ENCODE measurements around the gene EHBP1L1.
"Not testable (repeated sequence)": the region's sequence is repeated elsewhere in the genome, so short reads cannot be mapped to it uniquely, and the experiment has no call there.

Gene EHBP1L1

DNA sequence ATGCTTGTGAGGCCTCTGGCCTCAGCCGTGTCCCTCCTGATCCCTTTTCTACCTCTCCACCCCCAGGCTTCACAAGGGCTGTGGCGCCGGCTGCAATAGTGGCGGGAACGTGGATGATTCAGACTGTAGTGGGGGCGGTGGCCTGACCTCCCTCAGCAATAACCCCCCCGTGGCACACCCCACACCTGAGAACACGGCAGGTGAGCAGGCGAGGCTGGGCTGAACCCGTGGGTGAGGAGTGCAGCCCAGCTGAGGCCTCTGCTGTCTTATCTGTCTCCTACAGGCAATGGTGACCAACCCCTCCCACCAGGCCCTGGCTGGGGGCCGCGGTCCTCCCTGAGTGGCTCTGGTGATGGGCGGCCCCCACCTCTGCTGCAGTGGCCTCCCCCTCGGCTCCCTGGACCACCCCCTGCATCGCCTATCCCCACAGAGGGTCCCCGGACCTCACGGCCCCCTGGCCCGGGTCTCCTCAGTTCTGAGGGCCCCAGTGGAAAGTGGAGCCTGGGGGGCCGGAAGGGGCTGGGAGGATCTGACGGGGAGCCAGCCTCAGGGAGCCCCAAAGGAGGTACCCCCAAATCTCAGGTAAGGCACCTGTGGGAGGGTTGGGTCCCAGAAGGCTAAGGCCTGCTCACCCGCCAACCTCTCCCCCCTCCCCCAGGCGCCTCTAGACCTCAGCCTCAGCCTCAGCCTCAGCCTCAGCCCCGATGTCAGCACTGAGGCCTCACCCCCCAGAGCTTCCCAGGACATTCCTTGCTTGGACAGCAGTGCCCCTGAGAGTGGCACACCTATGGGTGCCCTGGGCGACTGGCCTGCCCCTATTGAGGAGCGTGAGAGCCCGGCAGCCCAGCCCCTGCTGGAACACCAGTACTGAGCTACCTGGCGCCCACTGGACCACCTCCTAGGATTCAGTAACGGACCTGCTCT lies 60.5 kb downstream of the EHBP1L1 start:
- DNase-seq (ENCODE audit: low read depth in 2 of 2): no peak

DNA sequence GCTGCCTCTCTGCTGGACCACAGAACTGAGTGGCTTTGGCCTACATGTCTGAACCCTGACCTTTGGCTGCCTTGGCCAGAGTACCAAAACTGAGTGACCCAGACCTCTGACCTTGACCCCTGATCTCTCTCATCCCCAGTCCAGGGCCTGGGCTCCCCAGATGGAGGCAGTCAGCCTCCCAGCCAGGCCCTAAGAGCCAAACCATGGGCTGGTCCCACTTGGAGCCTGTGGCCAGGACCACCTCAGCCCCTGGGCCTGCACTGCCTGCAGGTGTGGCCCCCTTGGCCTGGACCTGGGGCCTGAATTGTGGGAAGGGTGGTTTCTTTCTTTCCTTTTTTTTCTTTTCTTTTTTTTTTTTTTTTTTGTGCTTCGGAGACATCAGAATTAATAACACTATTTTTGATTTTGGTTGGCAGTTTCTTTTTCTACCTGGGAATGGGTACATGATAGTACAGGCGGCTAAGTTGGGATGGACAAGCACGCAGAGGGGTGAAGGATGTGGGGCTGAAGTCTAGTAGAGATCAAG lies 61.2 kb downstream of the EHBP1L1 start:
- DNase-seq (ENCODE audit: low read depth in 2 of 2): no peak

DNA sequence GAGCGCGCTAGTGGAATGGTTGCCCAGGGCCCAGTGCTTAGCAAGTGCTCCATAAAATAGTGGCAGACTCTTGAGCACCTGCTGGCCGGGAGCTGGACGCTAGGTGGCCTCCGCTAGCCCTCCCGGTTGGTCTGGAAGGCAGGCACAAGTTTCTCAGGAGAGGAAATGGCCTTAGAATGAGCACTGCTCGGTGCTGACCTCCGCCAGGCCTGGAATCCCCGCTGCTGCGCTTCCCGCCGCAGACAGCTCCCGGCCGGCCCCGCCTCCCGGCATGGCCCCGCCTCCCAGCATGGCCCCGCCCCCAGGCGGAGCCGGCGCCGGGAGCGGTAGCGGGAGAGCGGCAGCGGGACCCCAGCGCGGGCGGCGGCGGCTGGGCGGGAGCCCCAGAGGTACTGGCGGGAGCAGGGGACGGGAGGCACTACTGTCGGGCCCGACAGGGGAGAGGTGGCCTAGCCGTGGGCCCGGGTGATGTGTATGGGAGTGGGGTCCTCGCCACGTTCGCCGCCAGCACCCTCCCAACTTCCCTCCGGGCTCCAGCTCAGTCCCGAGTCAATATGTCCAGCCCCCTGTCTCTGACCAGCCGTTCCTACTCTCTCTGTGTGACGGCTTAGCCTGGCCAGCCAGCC lies 62.1 kb downstream of the EHBP1L1 start, which contains the start of gene SIPA1:
SIPA1 (plus strand) TSS at position 308 of the 626 bp plus-strand sequence. CDS start 2,821 bp downstream, outside the sequence.
- DNase-seq (ENCODE audit: low read depth in 2 of 2): peak in 1 of 2 experiments; percentile 24

DNA sequence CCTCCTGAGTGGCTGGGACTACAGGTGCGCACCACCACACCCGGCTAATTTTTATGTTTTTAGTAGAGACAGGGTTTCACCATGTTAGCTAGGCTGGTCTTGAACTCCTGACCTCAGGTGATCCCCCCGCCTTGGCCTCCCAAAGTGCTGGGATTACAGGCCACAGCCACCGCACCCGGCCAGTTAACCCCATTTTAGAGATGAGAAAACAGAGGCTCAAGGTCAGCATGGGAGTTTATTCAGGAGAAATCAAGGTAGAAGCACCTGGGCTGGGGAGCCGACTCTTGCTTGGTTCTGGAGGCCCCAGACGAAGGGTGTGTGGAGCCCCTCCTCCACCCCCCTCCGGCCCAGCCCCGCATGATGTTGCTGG lies 63.4 kb downstream of the EHBP1L1 start:
- DNase-seq (ENCODE audit: low read depth in 2 of 2): not testable (repeated sequence)

DNA sequence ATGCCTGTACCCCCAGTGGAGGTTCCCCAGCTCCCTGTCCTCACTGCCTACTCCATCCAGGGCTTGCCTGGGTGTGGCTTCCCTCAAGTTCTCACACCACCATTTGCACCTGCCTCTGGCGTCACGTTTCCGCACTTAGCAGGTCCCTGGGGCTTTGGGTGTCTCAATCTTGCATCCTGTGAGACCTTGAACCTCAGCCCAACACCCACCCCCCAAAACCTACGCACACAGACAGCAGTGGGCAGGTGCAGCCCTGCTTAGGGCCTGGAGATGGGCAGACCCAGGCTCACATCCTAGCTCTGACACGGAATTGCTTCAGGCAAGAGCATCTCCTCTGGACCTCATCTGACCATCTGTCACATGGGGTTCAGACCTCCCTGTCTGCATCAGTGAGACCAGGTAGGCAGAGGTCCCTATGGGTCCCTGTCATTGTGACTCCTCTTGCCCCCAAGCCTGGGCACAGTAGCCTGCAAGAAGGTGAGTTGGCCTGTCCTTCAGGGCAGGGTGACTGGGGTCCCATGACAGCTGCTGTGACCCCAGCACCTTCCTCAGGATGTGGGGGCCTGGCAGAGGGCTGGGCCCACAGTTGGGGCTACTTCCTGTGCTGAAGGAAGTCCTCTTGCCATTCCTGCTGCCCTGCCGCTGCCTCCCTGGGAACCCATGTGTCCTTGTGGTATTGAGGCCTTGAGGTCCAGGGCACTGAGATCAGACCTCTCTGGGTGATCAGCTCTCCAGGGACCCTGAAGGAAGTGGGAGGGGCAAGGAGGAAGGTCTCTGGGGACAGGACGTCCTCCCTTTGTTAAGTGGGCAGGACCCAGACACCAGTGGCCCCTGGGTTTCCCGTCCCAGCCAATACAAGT lies 64.0 kb downstream of the EHBP1L1 start:
- no peak for DNase-seq (ENCODE audit: low read depth in 2 of 2)

DNA sequence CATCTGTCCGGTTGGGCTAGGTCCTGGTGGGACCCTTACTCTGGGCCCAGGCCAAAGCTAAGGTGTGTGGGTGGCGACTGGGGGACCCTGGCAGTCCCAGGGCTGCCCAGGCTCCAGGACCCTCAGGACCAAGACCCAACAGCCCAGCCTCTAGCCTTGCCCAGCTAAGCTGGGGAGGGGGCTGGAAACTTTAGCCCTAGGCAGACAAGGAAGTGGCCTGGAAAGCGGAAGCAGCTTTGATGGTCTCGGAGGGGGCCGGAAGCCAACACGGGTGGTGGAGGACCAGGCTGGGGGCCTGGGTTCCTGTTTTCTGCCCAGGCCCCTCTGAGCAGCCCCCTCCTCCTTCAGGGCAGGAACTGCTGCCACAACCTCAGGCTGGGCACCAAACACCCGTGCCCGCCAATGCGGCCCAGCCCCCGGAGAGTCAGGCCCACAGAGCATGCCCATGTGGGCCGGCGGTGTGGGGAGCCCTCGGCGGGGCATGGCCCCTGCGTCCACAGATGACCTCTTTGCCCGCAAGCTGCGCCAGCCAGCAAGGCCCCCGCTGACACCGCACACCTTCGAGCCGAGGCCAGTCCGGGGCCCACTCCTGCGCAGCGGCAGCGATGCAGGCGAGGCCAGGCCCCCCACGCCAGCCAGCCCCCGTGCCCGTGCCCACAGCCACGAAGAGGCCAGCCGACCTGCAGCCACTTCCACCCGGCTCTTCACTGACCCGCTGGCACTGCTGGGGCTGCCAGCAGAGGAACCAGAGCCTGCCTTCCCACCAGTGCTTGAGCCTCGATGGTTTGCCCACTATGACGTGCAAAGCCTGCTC lies 64.8 kb downstream of the EHBP1L1 start:
- no peak for DNase-seq (ENCODE audit: low read depth in 2 of 2)

DNA sequence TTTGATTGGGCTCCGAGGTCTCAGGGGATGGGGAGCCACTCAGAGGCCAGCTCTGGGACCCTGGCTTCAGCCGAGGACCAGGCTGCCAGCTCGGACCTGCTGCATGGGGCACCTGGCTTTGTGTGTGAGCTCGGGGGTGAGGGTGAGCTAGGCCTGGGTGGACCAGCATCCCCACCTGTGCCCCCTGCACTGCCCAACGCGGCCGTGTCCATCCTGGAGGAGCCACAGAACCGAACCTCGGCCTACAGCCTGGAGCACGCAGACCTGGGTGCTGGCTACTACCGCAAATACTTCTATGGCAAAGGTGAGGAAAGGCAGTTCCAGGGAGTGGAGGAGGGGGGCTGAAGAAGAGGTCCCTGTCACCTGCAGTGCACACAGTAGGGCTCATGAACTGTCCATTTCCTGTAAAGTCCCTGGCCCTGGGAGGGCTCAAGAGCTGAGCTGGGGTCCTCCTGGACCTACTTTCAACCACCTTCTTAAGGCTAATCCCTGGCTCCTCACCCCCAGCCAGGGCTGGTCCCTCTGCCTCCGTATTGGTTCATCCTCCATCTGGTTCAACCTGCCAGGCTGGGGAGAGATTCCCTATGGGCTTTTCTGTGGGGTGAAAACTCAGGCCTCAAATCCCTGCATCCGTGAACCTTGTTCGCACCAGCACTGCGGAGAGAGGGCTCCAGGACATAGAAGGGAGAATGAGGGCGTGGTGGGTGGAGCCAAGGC lies 65.6 kb downstream of the EHBP1L1 start:
- DNase-seq (ENCODE audit: low read depth in 2 of 2): no peak

Measured in fibroblast of skin of left biceps (primary cell).